IPS DF 19.7 (cell line): ENCODE data around the gene GSTA3.
A peak's percentile ranks its signal among the peaks of the same experiment; 100 is the strongest.
"Not testable (repeated sequence)": the region's sequence is repeated elsewhere in the genome, so short reads cannot be mapped to it uniquely, and the experiment has no call there.

Source experiments
- DNase-seq: peaks from one replicate; pipeline ENCODE4 v3.0.0-alpha.2; 2013; ENCODE audit warnings: low read depth, low spot score

Gene GSTA3

GRCh38 chr6:52909531-52909930, at the start of gene GSTA3:
TSS of gene GSTA3 (minus strand) at chr6:52909698. CDS start at chr6:52905834, 3,864 bp downstream.
- DNase-seq: no peak

- no peak for DNase-seq
Measured at GRCh38 chr6:52958546-52959255, 49.2 kb upstream of the GSTA3 start.

GRCh38 chr6:52955871-52956270, 46.4 kb upstream of the GSTA3 start:
- no peak for DNase-seq

- DNase-seq: no peak
Measured at GRCh38 chr6:52953911-52954839, 44.7 kb upstream of the GSTA3 start.

GRCh38 chr6:52946306-52946705, 36.8 kb upstream of the GSTA3 start:
- DNase-seq: no peak

- DNase-seq: not testable (repeated sequence)
Measured at GRCh38 chr6:52942821-52943220, 33.3 kb upstream of the GSTA3 start.

GRCh38 chr6:52942221-52942620, 32.7 kb upstream of the GSTA3 start:
- DNase-seq: no peak

GRCh38 chr6:52937908-52938307, 28.4 kb upstream of the GSTA3 start:
- no peak for DNase-seq

- no peak for DNase-seq
Measured at GRCh38 chr6:52933778-52934177, 24.3 kb upstream of the GSTA3 start.

- peak; percentile 25 for DNase-seq
Measured at GRCh38 chr6:52931351-52931750, 21.9 kb upstream of the GSTA3 start.

- DNase-seq: no peak
Measured at GRCh38 chr6:52929321-52930164, 20.0 kb upstream of the GSTA3 start.

- DNase-seq: no peak
Measured at GRCh38 chr6:52927451-52927850, 18.0 kb upstream of the GSTA3 start.

GRCh38 chr6:52925919-52926792, 16.7 kb upstream of the GSTA3 start:
- DNase-seq: no peak

GRCh38 chr6:52925042-52925441, 15.5 kb upstream of the GSTA3 start:
- no peak for DNase-seq

- DNase-seq: not testable (repeated sequence)
Measured at GRCh38 chr6:52923689-52924088, 14.2 kb upstream of the GSTA3 start.

- no peak for DNase-seq
Measured at GRCh38 chr6:52922161-52922560, 12.7 kb upstream of the GSTA3 start.

- DNase-seq: no peak
Measured at GRCh38 chr6:52921743-52922142, 12.2 kb upstream of the GSTA3 start.

GRCh38 chr6:52919511-52919910, 10.0 kb upstream of the GSTA3 start:
- DNase-seq: not testable (repeated sequence)

GRCh38 chr6:52918771-52919170, 9.3 kb upstream of the GSTA3 start:
- not testable (repeated sequence) for DNase-seq

GRCh38 chr6:52918027-52918686, 8.7 kb upstream of the GSTA3 start:
- not testable (repeated sequence) for DNase-seq
